HL-60 (cell line): Measurements from ENCODE around the gene AK1.

ENCODE experiments used
- DNase-seq, 2 experiments: peaks; one replicate each; pipeline ENCODE4 v3.0.0-alpha.2; 2010 to 2020; ENCODE audit warnings: low read depth in 1 of 2, low spot score in 1 of 2
- H3K27ac ChIP-seq: fragments of 250-450 bp; sonication (Bioruptor Pico); replicated peaks from 2 replicates; pipeline ENCODE4 v1.5.1; 2020; ENCODE audit warnings: mild to moderate bottlenecking, moderate library complexity
- H3K27me3 ChIP-seq: fragments of 250-450 bp; sonication (Bioruptor Pico); 2 replicates; pipeline ENCODE4 v1.5.1; 2021; ENCODE audit warnings: mild to moderate bottlenecking, moderate library complexity; ENCODE audit not compliant: insufficient read depth, poor library complexity, severe bottlenecking
- H3K4me3 ChIP-seq: replicated peaks from 2 replicates; pipeline ENCODE4 v1.5.1; 2011; ENCODE audit warnings: mild to moderate bottlenecking, control low read depth, low read length; ENCODE audit not compliant: insufficient read depth
- CTCF ChIP-seq: IDR thresholded peaks from one replicate; pipeline ENCODE4 v1.5.1; 2011; ENCODE audit warnings: low read length, control low read depth, inconsistent platforms; ENCODE audit not compliant: insufficient read depth
- GABPA ChIP-seq: IDR thresholded peaks from 2 replicates; pipeline ENCODE4 v1.6.1; 2012; ENCODE audit warnings: low read depth
- POLR2AphosphoS5 ChIP-seq: IDR thresholded peaks from 2 replicates; pipeline ENCODE4 v1.6.1; 2012; ENCODE audit warnings: low read depth
- REST ChIP-seq: IDR thresholded peaks from 2 replicates; pipeline ENCODE4 v1.6.1; 2012; ENCODE audit warnings: low read depth; ENCODE audit not compliant: insufficient replicate concordance
- SPI1 ChIP-seq: IDR thresholded peaks from 2 replicates; pipeline ENCODE4 v1.6.1; 2012; ENCODE audit warnings: low read depth, mild to moderate bottlenecking, borderline replicate concordance

Gene AK1

GRCh38 chr9:127892831-127893230 is 15.4 kb upstream of the AK1 start:
- no peak overlapping the region for H3K4me3 ChIP-seq
- no peak for DNase-seq
- H3K27me3 ChIP-seq: no peaks in the 10 kb centered on the region
- no peak overlapping the region for H3K27ac ChIP-seq
- TF ChIP-seq POLR2AphosphoS5 (no peak), REST (no peak), CTCF (no peak), SPI1 (no peak), GABPA (no peak)

GRCh38 chr9:127890053-127890452 is 12.6 kb upstream of the AK1 start:
- no peaks in the 10 kb centered on the region for H3K27me3 ChIP-seq
- H3K27ac ChIP-seq: no peak overlapping the region
- TF ChIP-seq POLR2AphosphoS5 (no peak), REST (no peak), GABPA (no peak), SPI1 (no peak), CTCF (no peak)
- DNase-seq: no peak
- no peak overlapping the region for H3K4me3 ChIP-seq

GRCh38 chr9:127887792-127888191 is 10.3 kb upstream of the AK1 start:
- no peak for DNase-seq
- Histone ChIP-seq H3K4me3 (no peak overlapping the region), H3K27me3 (no peaks in the 10 kb centered on the region), H3K27ac (no peak overlapping the region)
- peak; percentile 12 for TF ChIP-seq CTCF
- TF ChIP-seq GABPA: no peak
- no peak for TF ChIP-seq REST
- TF ChIP-seq SPI1: no peak
